GM21737 (cell line): Measurements from ENCODE around the gene FAM234A.

Experiments used
- ATAC-seq: cut with Tn5 transposase; IDR thresholded peaks from one replicate; pipeline ENCODE4 v1.9.1; 2021; ENCODE audit warnings: mild to moderate bottlenecking, moderate library complexity; ENCODE audit not compliant: unreplicated experiment

FAM234A gene

DNA sequence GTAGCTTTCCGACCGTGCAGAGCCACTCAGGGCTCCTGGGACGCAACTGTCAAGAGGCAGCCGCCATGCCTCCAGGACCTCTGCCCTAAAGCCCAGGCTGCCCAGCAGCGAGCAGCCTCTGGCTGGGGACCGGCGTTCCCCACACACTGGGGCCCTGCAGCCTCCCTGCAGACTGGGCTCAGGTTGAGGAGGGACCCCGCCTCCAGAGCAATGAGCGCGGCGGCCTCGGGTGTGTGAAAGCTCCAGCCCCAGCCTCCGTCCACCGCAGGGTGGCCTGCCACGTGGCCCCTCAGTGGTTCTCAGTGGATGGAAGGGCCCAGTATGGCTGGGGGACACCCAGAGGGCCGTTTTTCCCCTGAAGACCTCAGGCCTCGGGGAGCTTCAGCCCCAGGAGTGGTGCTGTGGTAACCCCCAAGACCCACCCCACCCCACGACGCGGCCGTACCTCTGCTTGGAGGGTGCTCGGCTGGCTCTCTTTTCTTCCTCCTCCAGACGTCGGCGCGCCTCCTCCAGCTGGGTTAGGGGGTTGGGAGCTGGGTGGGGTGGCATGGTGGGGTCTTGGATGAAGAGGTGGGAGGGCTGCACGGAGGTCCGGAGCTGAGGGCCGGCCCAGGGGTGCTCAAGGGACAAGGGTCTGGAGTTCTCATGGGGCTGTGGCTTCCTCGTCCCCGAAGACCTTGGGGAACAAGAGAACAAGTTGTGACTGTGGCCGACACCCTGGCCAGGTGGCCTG, 58.6 kb downstream of the FAM234A start:
- ATAC-seq = no peak

DNA sequence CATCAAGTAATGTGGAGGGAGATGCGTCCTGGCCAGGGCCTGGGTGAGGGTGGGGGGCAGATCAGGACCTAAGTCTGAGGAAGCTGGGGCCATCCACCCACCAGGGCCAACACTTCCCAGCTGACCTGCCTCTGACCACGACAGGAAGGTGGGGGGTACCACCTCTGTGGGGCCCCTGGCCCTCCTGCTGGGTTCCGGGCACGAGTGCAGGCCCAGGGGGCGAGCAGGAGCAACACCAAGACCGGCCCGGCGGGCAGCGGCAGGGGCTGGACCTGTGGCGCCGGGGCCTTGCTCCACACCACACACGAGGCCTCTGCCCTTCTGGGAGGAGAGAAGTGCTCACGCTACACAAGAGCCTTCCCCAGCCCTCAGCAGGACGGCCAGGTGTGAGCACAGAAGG, 61.7 kb downstream of the FAM234A start:
- ATAC-seq = no peak

DNA sequence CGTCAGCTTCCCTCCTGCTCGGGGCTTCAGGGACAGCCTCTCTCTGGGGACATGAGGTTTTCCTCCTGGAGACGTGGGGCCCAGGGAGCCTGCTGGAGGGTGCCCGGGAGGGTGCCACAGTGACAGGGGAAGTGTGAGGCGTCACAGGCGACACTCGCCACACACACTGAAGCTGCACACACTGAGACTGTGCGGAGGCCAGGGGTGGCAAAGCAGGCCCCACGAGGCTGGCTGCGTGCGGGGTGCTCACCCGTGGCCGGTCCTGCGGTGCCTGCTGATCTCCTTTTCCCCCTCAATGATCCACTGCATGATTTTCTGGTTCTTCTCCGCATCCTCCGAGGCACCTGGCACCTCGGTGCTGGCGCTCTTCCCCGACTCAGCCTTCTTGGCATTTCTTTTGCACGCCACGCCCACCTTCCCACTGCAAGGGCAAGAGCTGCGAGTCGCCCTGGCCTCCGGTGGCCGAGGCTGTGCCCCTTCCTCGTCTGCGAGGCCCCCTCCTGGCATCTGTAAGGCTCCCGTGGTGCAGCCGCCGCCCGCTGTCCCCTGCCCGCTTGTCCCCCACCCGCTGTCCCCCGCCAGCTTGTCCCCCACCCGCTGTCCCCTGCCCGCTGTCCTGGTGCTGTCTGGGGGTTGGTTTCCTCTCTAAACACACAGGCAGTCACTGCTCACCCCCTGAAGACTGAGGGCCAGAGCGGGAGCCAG, 62.3 kb downstream of the FAM234A start:
- ATAC-seq = no peak

DNA sequence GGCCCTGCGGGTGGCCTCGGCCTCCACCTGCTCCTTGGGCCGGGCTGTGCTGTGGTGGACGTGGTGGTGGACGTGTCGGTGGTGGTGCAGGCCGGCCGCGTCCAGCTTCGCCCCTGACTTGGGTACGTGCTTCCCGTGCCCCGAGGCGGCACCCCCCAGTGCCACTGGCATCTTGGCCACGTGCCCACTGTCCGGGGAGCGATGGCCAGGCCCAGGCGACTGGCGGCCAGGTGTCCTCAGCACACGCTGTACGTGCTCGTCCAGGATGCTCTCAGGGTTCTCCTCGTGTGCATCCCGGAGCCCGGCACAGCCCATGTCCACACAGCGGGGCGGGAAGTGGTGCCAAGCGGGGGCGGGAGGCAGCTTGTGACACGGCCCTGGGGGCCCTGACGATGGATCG, 63.2 kb downstream of the FAM234A start:
- ATAC-seq = no peak

DNA sequence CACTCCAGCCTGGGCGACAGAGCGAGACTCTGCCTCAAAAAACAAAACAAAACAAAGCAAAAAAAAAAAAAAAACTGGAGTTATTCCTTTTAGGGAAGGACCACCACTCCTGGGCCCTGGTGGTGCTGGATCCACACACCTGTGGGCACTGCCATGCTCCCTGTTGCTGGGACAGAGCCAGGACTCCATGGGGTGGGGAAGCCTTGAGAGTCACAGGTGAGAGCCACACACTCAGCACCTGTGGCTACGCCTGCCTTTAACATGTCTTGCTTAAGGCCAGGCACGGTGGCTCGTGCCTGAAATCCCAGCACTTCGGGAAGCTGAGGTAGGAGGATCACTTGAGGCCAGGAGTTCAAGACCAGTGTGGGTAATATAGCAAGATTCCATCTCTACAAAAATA, 66.6 kb downstream of the FAM234A start:
- no peak for ATAC-seq

DNA sequence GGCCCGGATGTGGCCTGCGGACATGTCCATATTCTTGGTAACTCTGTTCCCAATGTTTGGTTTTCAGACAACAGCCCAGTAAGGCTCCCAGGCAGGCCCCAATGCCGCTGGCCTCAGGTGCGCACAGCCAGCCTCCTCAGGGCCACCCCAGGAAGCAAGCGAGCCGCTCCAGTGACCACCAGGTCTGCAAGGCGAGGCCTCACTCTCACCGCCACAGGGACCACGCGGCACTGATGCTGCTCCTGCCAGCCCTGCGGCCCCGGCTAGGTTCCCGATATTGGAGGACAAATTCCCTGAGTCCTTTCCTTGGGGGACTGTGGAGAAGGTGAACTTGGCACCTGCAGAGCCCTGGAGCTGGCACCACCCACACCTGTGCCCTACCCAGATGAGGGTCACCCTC, 67.3 kb downstream of the FAM234A start:
- ATAC-seq = no peak

DNA sequence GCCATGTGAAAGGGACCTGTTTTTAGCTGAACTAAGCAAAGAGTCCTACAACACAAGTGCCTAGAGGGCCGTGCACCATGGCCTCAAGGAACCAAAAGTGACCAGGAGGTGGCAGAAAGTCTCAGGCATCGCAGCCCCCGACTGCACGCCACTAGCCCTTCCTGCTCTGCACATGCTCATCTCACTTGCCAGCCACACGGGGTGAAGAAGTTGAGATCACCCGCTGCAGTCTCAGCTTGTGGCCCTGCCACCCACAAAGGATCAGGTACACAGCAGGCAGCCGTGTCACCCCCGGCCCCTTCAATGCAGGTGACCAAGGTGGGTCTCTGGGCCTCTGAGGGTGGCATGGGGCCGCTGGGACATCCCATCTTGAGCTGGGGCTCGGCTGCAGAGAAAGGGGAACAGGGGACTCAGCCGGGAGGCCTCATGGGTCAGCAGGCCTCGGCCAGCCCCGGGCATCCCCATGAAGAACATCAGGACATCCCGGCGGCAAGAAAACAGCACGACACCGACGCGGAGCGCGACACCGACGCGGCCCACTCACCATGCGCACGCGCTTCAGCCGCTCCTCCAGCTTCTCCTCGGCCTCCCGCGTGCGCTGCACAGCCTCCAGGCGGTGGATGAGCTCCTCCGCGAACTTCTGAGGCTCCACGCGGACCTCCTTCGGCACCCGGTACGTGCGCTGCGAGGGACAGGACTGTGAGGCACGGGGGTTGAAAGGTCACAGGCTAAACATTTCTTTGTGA, 69.3 kb downstream of the FAM234A start:
- no peak for ATAC-seq

DNA sequence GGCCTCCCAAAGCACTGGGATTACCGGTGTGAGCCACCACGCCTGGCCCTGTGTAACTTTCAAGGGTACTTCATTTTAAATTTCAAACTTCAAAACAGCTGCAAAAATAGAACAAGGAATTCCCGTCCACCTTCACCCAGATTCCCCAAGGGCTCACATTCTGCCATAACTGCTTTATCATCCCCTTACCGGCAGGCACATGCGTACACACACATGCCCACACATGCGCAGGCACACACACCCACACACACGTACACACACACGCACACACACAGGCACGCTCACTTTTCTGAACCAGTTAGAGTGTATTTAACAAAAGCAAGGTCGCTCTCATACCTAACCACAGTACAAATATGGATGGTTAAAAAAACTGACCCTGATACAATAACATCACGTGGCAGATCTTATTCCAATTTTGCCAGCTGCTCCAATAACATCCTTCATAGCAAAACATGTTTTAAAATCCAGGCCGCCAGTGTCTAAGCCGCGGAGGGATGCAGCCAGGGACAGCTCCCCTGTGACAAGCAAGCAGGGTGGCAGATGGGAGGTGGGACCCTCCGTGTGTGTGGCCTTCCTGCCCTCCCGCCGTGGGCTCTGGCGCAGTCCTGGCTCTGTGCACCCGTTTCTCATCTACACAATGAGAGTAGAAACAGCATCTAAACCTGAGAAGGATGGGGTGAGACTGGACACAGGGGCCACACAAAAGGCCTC, 71.5 kb downstream of the FAM234A start:
- ATAC-seq = no peak

DNA sequence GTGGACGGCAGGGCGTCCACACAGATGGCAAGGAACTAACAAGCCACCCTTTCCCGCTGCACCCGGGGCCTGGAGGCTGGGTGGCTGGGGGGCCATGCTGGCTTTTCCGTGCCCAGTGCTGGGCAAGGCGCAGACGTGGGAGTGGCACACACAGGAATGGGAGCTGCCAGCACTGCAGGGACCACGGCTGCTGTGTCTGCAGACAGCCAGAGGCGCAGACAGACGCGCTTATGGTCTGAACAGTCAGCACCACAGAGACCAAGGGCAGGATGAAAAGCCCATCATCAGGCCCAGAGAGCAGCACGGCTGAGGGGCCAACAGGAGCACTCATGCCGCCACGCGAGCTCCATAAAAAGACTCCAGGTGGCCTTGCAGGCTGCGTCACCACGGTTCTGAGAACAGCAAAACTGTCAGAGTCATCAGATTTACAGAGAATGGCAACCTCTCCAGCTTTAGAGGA, 72.3 kb downstream of the FAM234A start:
- no peak for ATAC-seq

DNA sequence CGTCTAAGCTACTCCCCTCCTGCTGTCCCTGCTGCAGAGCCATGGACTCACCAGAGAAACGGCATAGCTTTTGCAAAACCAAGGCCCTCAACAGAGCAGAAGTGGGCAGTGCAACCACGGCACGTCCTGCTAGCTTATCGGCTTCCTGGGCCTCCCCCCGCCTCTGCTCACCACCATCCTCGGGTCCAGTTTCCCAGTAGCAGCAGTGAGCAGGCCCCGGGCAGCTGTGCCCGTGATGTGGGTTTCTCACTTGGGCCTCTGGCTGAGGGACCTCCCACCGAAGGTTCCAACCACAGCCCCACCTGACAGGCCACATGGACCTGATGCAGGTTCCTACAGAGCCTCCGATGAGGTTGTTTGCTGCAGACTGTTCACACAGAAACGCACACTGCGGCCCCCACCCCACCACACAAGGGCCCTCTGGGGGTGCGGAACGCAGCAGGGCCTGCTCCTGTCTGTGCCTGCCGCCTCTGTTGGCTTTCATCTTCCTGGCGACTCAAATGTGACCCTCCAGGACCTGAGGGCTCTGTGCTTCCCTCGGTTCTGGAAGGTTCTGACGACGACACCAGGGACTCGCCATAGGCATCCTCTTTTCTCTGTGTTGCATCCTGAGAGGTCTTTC, 73.2 kb downstream of the FAM234A start:
- ATAC-seq = no peak

DNA sequence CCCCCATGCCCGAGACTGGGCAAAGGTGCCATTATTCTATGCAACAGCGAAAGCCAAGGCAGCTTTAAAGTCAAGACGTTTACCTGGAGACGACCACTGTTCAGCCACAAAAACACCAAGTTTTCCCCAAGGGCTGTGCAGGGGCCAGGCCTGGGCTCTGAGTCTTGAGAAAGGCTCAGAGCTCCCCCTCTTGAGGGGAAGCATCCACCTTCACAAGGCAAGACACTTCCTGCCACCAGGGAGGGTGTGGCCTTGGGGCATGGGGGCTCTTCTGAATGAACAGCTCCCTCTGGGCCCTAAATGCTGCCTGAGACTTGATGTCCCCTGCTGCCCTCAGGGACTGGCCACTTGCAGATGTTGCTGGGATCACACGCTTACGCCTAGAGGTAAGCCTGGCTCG, 74.9 kb downstream of the FAM234A start:
- no peak for ATAC-seq

DNA sequence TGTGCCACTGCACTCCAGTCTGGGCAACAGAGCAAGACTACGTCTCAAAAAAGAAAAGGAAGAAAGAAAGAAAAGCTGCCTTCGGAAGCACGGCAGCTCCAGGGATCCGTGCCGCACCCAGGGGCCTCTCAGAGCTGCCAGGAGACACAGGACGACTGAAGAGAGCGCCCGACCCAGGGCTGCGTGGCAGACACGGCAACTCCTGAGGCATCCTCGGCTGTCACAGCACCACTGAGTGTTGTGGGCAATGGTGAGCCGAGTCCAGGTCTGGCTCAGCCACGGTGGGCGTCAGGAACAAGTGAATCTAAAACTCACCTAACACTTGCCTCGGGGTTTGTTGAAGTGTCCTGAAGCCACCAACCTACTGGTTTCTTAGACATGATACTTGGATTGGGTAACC, 77.1 kb downstream of the FAM234A start:
- ATAC-seq = no peak

DNA sequence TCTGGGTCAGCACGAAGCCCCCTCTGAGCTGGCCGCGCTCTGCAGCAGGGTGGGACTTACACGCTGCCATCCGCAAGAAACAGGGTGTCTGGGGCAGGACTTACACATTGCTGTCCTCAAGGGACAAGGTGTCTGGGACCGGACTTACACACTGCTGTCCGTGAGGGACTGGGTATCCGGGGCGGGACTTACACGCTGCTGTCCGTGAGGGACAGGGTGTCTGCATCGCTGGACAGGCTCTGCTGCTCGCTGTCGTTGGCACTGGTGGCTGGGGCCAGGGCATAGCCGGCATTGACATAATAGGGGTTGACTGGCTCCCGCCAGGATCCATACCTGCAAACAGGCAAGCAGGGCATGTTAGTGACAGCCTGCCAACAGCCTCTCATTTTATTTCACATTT, 79.7 kb downstream of the FAM234A start:
- ATAC-seq = no peak

DNA sequence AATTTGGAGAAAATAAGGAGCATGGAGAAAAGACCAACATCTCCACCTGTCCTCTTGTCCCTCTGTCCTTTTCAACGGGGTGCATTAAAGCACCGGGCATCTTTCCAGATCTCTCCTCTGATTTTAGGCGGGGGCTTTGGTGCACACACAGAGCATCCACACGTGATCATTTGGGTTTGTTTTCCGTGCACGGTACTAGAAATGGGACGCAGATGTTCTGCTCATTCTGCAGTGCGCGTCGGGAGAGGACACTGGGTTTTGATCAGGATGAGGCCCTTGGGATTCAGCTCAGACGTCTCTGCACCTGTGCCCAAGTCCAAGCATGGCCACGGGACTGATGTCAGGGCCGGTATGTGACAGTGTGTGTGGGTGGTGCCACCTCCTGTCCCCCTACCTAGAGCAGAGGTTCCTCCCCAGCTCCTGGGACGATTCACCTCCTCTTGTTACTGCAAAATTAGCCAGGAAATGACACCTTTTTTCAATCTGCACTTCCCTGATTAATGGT, 80.2 kb downstream of the FAM234A start:
- ATAC-seq = no peak
